GDM1 (cell line): ENCODE measurements around the gene LRRK2.
"Not testable (repeated sequence)": the region's sequence is repeated elsewhere in the genome, so short reads cannot be mapped to it uniquely, and the experiment has no call there.

Source experiments
- DNase-seq: peaks from one replicate; lab custom pipeline; 2025; lab: John Stamatoyannopoulos, UW

LRRK2 gene

GRCh38 chr12:40224439-40225291 lies at the start of gene LRRK2:
TSS of gene LRRK2 (plus strand) at chr12:40224997. CDS start at chr12:40225132, 135 bp downstream.
- DNase-seq, result no peak

- no peak for DNase-seq
Measured at GRCh38 chr12:40175045-40175444, 49.8 kb upstream of the LRRK2 start.

- no peak for DNase-seq
Measured at GRCh38 chr12:40175489-40175888, 49.3 kb upstream of the LRRK2 start.

- DNase-seq, result no peak
Measured at GRCh38 chr12:40178701-40179100, 46.1 kb upstream of the LRRK2 start.

- DNase-seq, result no peak
Measured at GRCh38 chr12:40181490-40181889, 43.3 kb upstream of the LRRK2 start.

- no peak for DNase-seq
Measured at GRCh38 chr12:40183715-40184114, 41.1 kb upstream of the LRRK2 start.

- no peak for DNase-seq
Measured at GRCh38 chr12:40184493-40185302, 40.1 kb upstream of the LRRK2 start.

- no peak for DNase-seq
Measured at GRCh38 chr12:40185303-40185693, 39.5 kb upstream of the LRRK2 start.

- no peak for DNase-seq
Measured at GRCh38 chr12:40188558-40189320, 36.1 kb upstream of the LRRK2 start.

GRCh38 chr12:40192704-40193255 lies 32.0 kb upstream of the LRRK2 start:
- DNase-seq, result no peak

GRCh38 chr12:40194846-40195245 lies 30.0 kb upstream of the LRRK2 start:
- no peak for DNase-seq

GRCh38 chr12:40197590-40197989 lies 27.2 kb upstream of the LRRK2 start:
- no peak for DNase-seq

- no peak for DNase-seq
Measured at GRCh38 chr12:40198601-40199000, 26.2 kb upstream of the LRRK2 start.

GRCh38 chr12:40202095-40203059 lies 22.4 kb upstream of the LRRK2 start:
- no peak for DNase-seq

GRCh38 chr12:40203060-40203430 lies 21.8 kb upstream of the LRRK2 start:
- no peak for DNase-seq

GRCh38 chr12:40204337-40204736 lies 20.5 kb upstream of the LRRK2 start:
- DNase-seq, result no peak

- DNase-seq, result no peak
Measured at GRCh38 chr12:40207551-40207950, 17.2 kb upstream of the LRRK2 start.

- no peak for DNase-seq
Measured at GRCh38 chr12:40208707-40209446, 15.9 kb upstream of the LRRK2 start.

- DNase-seq, result no peak
Measured at GRCh38 chr12:40209886-40210285, 14.9 kb upstream of the LRRK2 start.

- DNase-seq, result not testable (repeated sequence)
Measured at GRCh38 chr12:40211186-40211585, 13.6 kb upstream of the LRRK2 start.
